Liver (tissue), 9 donors: Measurements from ENCODE around the gene PALLD. TPM values are rescaled to one million over a fixed set of nuclear protein-coding genes. Genes with fewer than 3 reads are reported as not detected.

Source experiments
- DNase-seq: peaks from one replicate; pipeline ENCODE4 v3.0.0-alpha.2; 2017; ENCODE audit warnings: low spot score
- H3K27ac ChIP-seq, 2 donors: one replicate each; pipeline ENCODE4 v1.7.0; 2013; ENCODE audit warnings: inconsistent platforms in 2 of 2, low read length in 2 of 2, control low read depth in 1 of 2, low read depth in 1 of 2, mild to moderate bottlenecking in 1 of 2
- H3K27me3 ChIP-seq, 4 donors: one replicate each; pipeline versions ENCODE4 v1.6.1 to v1.7.0; 2013; ENCODE audit warnings: low read length in 3 of 4, inconsistent platforms in 1 of 4, mild to moderate bottlenecking in 1 of 4, moderate library complexity in 1 of 4; ENCODE audit not compliant: control insufficient read depth in 4 of 4, insufficient read depth in 4 of 4
- H3K36me3 ChIP-seq, 4 donors: one replicate each; pipeline versions ENCODE4 v1.6.1 to v1.7.0; 2013; ENCODE audit warnings: low read length in 3 of 4, mild to moderate bottlenecking in 3 of 4, low read depth in 1 of 4, moderate library complexity in 1 of 4; ENCODE audit not compliant: control insufficient read depth in 4 of 4, insufficient read depth in 3 of 4
- H3K4me1 ChIP-seq, 4 donors: one replicate each; pipeline versions ENCODE4 v1.6.1 to v1.7.0; 2013; ENCODE audit warnings: low read length in 3 of 4, mild to moderate bottlenecking in 3 of 4, moderate library complexity in 1 of 4; ENCODE audit not compliant: control insufficient read depth in 4 of 4, insufficient read depth in 4 of 4
- H3K4me3 ChIP-seq, 3 donors: one replicate each; pipeline versions ENCODE4 v1.6.1 to v1.7.0; 2013; ENCODE audit warnings: low read length in 3 of 3, control low read depth in 1 of 3, low read depth in 1 of 3, mild to moderate bottlenecking in 1 of 3
- H3K9ac ChIP-seq, 2 donors: one replicate each; pipeline ENCODE4 v1.7.0; 2013; ENCODE audit warnings: low read length in 2 of 2, mild to moderate bottlenecking in 2 of 2, moderate library complexity in 2 of 2, control low read depth in 1 of 2, low read depth in 1 of 2
- H3K9me3 ChIP-seq, 4 donors: one replicate each; pipeline versions ENCODE4 v1.6.1 to v1.7.0; 2013; ENCODE audit warnings: low read length in 3 of 4; ENCODE audit not compliant: control insufficient read depth in 4 of 4
- FOXA2 ChIP-seq: IDR thresholded peaks from 2 replicates; pipeline ENCODE4 v1.6.1; 2016; ENCODE audit warnings: antibody characterized with exemption
- GABPA ChIP-seq, 2 donors: IDR thresholded peaks in 1 of 2; conservative IDR thresholded peaks in 1 of 2; 2 replicates each; pipeline ENCODE4 v1.6.1; 2016; ENCODE audit warnings: antibody characterized with exemption in 2 of 2, mild to moderate bottlenecking in 1 of 2, moderate library complexity in 1 of 2
- HNF4A ChIP-seq, 2 donors: conservative IDR thresholded peaks; 2 replicates each; pipeline ENCODE4 v1.6.1; 2016; ENCODE audit warnings: antibody characterized with exemption in 2 of 2, mild to moderate bottlenecking in 2 of 2
- HNF4G ChIP-seq: IDR thresholded peaks from 2 replicates; pipeline ENCODE4 v1.6.1; 2016; ENCODE audit warnings: antibody characterized with exemption
- JUND ChIP-seq, 2 donors: IDR thresholded peaks; 2 replicates each; pipeline ENCODE4 v1.6.1; 2016; ENCODE audit warnings: antibody characterized with exemption in 2 of 2
- NR2F2 ChIP-seq: IDR thresholded peaks from 2 replicates; pipeline ENCODE4 v1.6.1; 2016; ENCODE audit warnings: antibody characterized with exemption
- RAD21 ChIP-seq, 2 donors: IDR thresholded peaks; 2 replicates each; pipeline ENCODE4 v1.6.1; 2016; ENCODE audit warnings: antibody characterized with exemption in 2 of 2, mild to moderate bottlenecking in 2 of 2
- RXRA ChIP-seq, 2 donors: IDR thresholded peaks; 2 replicates each; pipeline ENCODE4 v1.6.1; 2017 to 2018; ENCODE audit warnings: antibody characterized with exemption in 2 of 2, mild to moderate bottlenecking in 1 of 2
- TAF1 ChIP-seq: conservative IDR thresholded peaks from 2 replicates; pipeline ENCODE4 v1.6.1; 2016; ENCODE audit warnings: antibody characterized with exemption, mild to moderate bottlenecking
- YY1 ChIP-seq: IDR thresholded peaks from 2 replicates; pipeline ENCODE4 v1.6.1; 2016; ENCODE audit warnings: antibody characterized with exemption, mild to moderate bottlenecking
- WGBS: extraction: QIAGEN DNeasy Blood & Tissue Kit; methylation state at CpG from one replicate; pipeline ENCODE4 v1.1.7; 2013; 5-methylcytosine and 5-hydroxymethylcytosine counted together
- polyA plus RNA-seq, 2 donors: library from polyadenylated mRNA; stranded (reverse) in 1 of 2; unstranded in 1 of 2; fragments of 200-250 nt in 1 of 2; fragments of >200 nt in 1 of 2; fragmentation: Nextera tagmentation in 1 of 2; extraction: Ambion mirVana in 1 of 2; gene quantifications; one replicate each; pipeline versions ENCODE4 v1.2.1 to v1.2.3, GENCODE V29; 2013 to 2015
- total RNA-seq, 2 donors: library from RNA; depleted of rRNA; stranded (reverse); fragments of >200 nt; gene quantifications; one replicate each; pipeline ENCODE4 v1.2.3, GENCODE V29; 2014
- TF ChIP-seq, protein P1 (sequence below): IDR thresholded peaks from 2 replicates; pipeline ENCODE4 v1.6.1; 2016; ENCODE audit warnings: antibody characterized with exemption
- TF ChIP-seq, protein P2 (sequence below): IDR thresholded peaks from 2 replicates; pipeline ENCODE4 v1.6.1; 2016; ENCODE audit warnings: antibody characterized with exemption
- TF ChIP-seq, protein P3 (sequence below): IDR thresholded peaks from 2 replicates; pipeline ENCODE4 v1.6.1; 2016; ENCODE audit warnings: antibody characterized with exemption
- TF ChIP-seq, protein P4 (sequence below): IDR thresholded peaks from 2 replicates; pipeline ENCODE4 v1.6.1; 2016; ENCODE audit warnings: antibody characterized with exemption, mild to moderate bottlenecking
- donor health status: healthy.
- donor health status: healthy.
- donor health status: healthy.
- donor health status: healthy.
- donor health status: healthy.

Gene PALLD
- total and polyA plus RNA-seq, 4 donors, result 9.0 to 26.3 (median 14.7) TPM

DNA sequence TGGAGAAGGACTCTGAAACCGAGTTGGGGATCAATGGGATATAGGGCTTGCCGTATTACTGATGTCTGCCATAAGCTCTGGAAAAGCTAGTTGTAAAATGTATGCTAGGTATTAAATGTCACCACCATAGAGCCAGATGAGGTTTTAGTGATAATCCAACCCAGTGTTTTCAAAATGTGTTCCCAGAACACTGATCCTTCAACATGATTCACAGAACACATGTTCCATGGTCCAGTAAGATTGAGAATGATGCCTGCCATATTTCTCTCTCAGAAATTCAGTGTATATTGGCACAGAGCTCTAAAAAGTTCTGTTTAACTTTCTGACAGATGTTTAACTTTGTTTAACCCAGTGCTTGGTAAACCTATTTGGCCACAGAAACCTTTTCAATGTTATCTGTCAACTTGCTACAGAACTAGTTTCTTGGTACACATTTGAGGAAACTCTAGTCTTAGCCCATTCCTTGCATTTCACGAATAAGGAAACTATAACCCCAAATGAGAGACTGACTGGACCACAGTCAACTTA lies 160.2 kb downstream of the PALLD start:
- Histone ChIP-seq H3K4me3 (no peak overlapping the region), H3K27me3 (no peaks in the 10 kb centered on the region), H3K27ac (no peak overlapping the region), H3K9ac (no peak overlapping the region), H3K9me3 (no peaks in the 10 kb centered on the region), H3K4me1 (peaks cover 0 to 5% (median under 1%) of the 10 kb centered on the region in 4 donors), H3K36me3 (no peaks in the 10 kb centered on the region)
- DNase-seq, result no peak
- TF ChIP-seq, protein P1, sequence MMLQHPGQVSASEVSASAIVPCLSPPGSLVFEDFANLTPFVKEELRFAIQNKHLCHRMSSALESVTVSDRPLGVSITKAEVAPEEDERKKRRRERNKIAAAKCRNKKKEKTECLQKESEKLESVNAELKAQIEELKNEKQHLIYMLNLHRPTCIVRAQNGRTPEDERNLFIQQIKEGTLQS, result no peak
- peak in 1 of 2 donors; percentile 4 for TF ChIP-seq RXRA (IDR thresholded peaks at IDR 0.05)
- 84% methylated on average over 3 of the region's 3 CpGs for WGBS

DNA sequence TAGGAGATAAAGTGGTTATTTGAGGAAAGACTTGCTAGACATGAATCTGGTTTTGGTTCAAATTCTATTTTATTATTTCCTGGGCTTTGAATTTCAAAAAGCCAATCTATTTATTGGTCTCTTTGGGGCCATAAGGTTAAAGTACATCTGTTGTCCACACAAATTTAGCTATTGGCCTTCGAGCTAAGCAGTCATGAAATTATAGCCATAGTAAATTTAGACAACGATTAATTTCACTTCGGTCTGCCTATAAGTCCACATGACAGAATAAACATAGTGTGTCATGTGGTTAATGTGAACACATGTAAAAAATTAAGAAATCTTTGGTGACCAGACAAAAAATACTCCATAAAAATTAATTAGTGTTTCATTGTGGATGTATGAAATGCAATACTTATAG lies 161.9 kb downstream of the PALLD start:
- H3K4me3 ChIP-seq, result no peak overlapping the region
- H3K9ac ChIP-seq, result no peak overlapping the region
- H3K4me1 ChIP-seq, result peaks cover 4 to 16% (median 13%) of the 10 kb centered on the region in 4 donors
- no peak overlapping the region for H3K27ac ChIP-seq
- no peaks in the 10 kb centered on the region for H3K36me3 ChIP-seq
- no peaks in the 10 kb centered on the region for H3K9me3 ChIP-seq
- no peak for DNase-seq
- TF ChIP-seq GABPA (IDR thresholded peaks at IDR 0.05 in 1 of 2, conservative IDR thresholded peaks at IDR 0.05 in 1 of 2) (no peak), FOXA2 (no peak), YY1 (no peak), JUND (IDR thresholded peaks at IDR 0.05) (no peak), TAF1 (no peak), RAD21 (IDR thresholded peaks at IDR 0.05) (no peak), HNF4A (conservative IDR thresholded peaks at IDR 0.05) (no peak)
- TF ChIP-seq, protein P2, sequence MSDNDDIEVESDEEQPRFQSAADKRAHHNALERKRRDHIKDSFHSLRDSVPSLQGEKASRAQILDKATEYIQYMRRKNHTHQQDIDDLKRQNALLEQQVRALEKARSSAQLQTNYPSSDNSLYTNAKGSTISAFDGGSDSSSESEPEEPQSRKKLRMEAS, result no peak
- WGBS, result 71% methylated on average over 3 of the region's 3 CpGs
- H3K27me3 ChIP-seq, result no peaks in the 10 kb centered on the region

DNA sequence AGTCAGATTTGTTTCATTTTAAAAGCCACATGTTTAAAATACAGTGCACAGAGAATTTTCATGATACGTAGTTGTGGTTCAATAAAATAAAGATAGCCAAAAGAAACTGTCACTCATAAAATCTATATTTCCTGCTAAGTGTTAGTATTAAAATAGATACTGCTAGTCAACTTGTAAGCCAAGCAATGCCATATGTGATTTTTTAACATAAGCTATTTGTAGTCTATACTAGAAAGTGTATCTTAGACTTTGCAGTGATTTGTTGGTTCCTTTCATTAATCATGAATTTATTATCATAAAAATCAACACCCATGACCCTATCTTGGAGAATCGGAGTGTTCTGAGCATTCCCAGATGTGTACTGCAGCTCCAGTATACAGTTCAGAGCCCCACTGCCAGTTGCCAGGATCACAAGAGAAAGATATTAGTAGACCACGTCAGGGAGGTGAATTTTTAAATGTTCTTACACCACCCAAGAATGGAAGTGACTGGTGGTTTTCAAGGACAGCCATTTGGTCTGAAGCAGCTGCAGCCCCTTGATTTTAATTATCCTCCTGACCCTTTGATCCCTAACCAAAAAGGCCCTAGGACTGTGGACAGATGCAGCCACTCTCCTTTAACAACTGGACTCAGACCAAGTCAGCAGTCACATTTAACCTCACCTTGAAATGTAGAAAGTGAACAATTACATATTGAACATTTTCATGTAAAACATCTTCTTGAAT lies 163.1 kb downstream of the PALLD start:
- WGBS, result 82% methylated on average over 3 of the region's 3 CpGs
- Histone ChIP-seq H3K9me3 (no peaks in the 10 kb centered on the region), H3K27ac (no peak overlapping the region), H3K36me3 (no peaks in the 10 kb centered on the region), H3K27me3 (no peaks in the 10 kb centered on the region), H3K9ac (no peak overlapping the region), H3K4me3 (no peak overlapping the region), H3K4me1 (peaks cover 4 to 16% (median 13%) of the 10 kb centered on the region in 4 donors)
- TF ChIP-seq NR2F2 (no peak), GABPA (IDR thresholded peaks at IDR 0.05 in 1 of 2, conservative IDR thresholded peaks at IDR 0.05 in 1 of 2) (no peak), TAF1 (no peak), RXRA (IDR thresholded peaks at IDR 0.05) (no peak), HNF4G (no peak)
- TF ChIP-seq, protein P3, sequence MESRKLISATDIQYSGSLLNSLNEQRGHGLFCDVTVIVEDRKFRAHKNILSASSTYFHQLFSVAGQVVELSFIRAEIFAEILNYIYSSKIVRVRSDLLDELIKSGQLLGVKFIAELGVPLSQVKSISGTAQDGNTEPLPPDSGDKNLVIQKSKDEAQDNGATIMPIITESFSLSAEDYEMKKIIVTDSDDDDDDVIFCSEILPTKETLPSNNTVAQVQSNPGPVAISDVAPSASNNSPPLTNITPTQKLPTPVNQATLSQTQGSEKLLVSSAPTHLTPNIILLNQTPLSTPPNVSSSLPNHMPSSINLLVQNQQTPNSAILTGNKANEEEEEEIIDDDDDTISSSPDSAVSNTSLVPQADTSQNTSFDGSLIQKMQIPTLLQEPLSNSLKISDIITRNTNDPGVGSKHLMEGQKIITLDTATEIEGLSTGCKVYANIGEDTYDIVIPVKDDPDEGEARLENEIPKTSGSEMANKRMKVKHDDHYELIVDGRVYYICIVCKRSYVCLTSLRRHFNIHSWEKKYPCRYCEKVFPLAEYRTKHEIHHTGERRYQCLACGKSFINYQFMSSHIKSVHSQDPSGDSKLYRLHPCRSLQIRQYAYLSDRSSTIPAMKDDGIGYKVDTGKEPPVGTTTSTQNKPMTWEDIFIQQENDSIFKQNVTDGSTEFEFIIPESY, result no peak
- TF ChIP-seq, protein P4, sequence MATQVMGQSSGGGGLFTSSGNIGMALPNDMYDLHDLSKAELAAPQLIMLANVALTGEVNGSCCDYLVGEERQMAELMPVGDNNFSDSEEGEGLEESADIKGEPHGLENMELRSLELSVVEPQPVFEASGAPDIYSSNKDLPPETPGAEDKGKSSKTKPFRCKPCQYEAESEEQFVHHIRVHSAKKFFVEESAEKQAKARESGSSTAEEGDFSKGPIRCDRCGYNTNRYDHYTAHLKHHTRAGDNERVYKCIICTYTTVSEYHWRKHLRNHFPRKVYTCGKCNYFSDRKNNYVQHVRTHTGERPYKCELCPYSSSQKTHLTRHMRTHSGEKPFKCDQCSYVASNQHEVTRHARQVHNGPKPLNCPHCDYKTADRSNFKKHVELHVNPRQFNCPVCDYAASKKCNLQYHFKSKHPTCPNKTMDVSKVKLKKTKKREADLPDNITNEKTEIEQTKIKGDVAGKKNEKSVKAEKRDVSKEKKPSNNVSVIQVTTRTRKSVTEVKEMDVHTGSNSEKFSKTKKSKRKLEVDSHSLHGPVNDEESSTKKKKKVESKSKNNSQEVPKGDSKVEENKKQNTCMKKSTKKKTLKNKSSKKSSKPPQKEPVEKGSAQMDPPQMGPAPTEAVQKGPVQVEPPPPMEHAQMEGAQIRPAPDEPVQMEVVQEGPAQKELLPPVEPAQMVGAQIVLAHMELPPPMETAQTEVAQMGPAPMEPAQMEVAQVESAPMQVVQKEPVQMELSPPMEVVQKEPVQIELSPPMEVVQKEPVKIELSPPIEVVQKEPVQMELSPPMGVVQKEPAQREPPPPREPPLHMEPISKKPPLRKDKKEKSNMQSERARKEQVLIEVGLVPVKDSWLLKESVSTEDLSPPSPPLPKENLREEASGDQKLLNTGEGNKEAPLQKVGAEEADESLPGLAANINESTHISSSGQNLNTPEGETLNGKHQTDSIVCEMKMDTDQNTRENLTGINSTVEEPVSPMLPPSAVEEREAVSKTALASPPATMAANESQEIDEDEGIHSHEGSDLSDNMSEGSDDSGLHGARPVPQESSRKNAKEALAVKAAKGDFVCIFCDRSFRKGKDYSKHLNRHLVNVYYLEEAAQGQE, result no peak
- TF ChIP-seq, protein P1, result no peak
- DNase-seq, result no peak
